ENCODE measurements around the gene TMEM106C. TPM values are rescaled to one million over a fixed set of nuclear protein-coding genes. Genes with fewer than 3 reads are reported as not detected.

TMEM106C gene
- total and polyA plus RNA-seq, 4 donors = 16.2 to 57.8 (median 25.2) TPM

GRCh38 chr12:47993491-47993890, 30.1 kb downstream of the TMEM106C start:
- Histone ChIP-seq H3K4me1 (ENCODE audit: control insufficient read depth in 4 of 4, insufficient read depth in 4 of 4, low read length in 3 of 4) (peaks cover 0 to 17% (median 9%) of the 10 kb centered on the region in 4 donors), H3K4me3 (ENCODE audit: low read depth in 1 of 3, low read length in 3 of 3) (no peak overlapping the region), H3K36me3 (ENCODE audit: control insufficient read depth in 4 of 4, insufficient read depth in 3 of 4, low read depth in 1 of 4, low read length in 3 of 4) (no peaks in the 10 kb centered on the region), H3K27ac (ENCODE audit: low read depth in 1 of 2, low read length in 2 of 2) (no peak overlapping the region), H3K27me3 (ENCODE audit: control insufficient read depth in 4 of 4, insufficient read depth in 4 of 4, low read length in 3 of 4) (no peaks in the 10 kb centered on the region), H3K9ac (ENCODE audit: low read depth in 1 of 2, low read length in 2 of 2) (no peak overlapping the region), H3K9me3 (ENCODE audit: control insufficient read depth in 4 of 4, low read length in 3 of 4) (no peaks in the 10 kb centered on the region)
- no peak for DNase-seq (ENCODE audit: low spot score)
- WGBS = 91% methylated on average over 5 of the region's 5 CpGs
- TF ChIP-seq HNF4A (conservative IDR thresholded peaks at IDR 0.05) (no peak), FOXA1 (IDR thresholded peaks at IDR 0.05) (no peak), GABPA (IDR thresholded peaks at IDR 0.05 in 1 of 2, conservative IDR thresholded peaks at IDR 0.05 in 1 of 2) (no peak), EGR1 (IDR thresholded peaks at IDR 0.05; ENCODE audit: low read depth in 2 of 2) (no peak), FOXA2 (IDR thresholded peaks at IDR 0.05) (no peak), YY1 (IDR thresholded peaks at IDR 0.05) (no peak), SP1 (IDR thresholded peaks at IDR 0.05) (no peak), RAD21 (IDR thresholded peaks at IDR 0.05) (no peak), TAF1 (conservative IDR thresholded peaks at IDR 0.05) (no peak), RXRA (IDR thresholded peaks at IDR 0.05) (no peak), HNF4G (IDR thresholded peaks at IDR 0.05) (no peak), JUND (IDR thresholded peaks at IDR 0.05) (no peak), NR2F2 (IDR thresholded peaks at IDR 0.05) (no peak)
- TF ChIP-seq, protein P1, sequence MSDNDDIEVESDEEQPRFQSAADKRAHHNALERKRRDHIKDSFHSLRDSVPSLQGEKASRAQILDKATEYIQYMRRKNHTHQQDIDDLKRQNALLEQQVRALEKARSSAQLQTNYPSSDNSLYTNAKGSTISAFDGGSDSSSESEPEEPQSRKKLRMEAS (IDR thresholded peaks at IDR 0.05) = no peak
- TF ChIP-seq, protein P2, sequence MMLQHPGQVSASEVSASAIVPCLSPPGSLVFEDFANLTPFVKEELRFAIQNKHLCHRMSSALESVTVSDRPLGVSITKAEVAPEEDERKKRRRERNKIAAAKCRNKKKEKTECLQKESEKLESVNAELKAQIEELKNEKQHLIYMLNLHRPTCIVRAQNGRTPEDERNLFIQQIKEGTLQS (IDR thresholded peaks at IDR 0.05) = no peak
- TF ChIP-seq, protein P3, sequence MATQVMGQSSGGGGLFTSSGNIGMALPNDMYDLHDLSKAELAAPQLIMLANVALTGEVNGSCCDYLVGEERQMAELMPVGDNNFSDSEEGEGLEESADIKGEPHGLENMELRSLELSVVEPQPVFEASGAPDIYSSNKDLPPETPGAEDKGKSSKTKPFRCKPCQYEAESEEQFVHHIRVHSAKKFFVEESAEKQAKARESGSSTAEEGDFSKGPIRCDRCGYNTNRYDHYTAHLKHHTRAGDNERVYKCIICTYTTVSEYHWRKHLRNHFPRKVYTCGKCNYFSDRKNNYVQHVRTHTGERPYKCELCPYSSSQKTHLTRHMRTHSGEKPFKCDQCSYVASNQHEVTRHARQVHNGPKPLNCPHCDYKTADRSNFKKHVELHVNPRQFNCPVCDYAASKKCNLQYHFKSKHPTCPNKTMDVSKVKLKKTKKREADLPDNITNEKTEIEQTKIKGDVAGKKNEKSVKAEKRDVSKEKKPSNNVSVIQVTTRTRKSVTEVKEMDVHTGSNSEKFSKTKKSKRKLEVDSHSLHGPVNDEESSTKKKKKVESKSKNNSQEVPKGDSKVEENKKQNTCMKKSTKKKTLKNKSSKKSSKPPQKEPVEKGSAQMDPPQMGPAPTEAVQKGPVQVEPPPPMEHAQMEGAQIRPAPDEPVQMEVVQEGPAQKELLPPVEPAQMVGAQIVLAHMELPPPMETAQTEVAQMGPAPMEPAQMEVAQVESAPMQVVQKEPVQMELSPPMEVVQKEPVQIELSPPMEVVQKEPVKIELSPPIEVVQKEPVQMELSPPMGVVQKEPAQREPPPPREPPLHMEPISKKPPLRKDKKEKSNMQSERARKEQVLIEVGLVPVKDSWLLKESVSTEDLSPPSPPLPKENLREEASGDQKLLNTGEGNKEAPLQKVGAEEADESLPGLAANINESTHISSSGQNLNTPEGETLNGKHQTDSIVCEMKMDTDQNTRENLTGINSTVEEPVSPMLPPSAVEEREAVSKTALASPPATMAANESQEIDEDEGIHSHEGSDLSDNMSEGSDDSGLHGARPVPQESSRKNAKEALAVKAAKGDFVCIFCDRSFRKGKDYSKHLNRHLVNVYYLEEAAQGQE (IDR thresholded peaks at IDR 0.05) = no peak
- TF ChIP-seq, protein P4, sequence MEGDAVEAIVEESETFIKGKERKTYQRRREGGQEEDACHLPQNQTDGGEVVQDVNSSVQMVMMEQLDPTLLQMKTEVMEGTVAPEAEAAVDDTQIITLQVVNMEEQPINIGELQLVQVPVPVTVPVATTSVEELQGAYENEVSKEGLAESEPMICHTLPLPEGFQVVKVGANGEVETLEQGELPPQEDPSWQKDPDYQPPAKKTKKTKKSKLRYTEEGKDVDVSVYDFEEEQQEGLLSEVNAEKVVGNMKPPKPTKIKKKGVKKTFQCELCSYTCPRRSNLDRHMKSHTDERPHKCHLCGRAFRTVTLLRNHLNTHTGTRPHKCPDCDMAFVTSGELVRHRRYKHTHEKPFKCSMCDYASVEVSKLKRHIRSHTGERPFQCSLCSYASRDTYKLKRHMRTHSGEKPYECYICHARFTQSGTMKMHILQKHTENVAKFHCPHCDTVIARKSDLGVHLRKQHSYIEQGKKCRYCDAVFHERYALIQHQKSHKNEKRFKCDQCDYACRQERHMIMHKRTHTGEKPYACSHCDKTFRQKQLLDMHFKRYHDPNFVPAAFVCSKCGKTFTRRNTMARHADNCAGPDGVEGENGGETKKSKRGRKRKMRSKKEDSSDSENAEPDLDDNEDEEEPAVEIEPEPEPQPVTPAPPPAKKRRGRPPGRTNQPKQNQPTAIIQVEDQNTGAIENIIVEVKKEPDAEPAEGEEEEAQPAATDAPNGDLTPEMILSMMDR (IDR thresholded peaks at IDR 0.05; ENCODE audit: low read depth, low read length, missing input control) = no peak
- TF ChIP-seq, protein P5, sequence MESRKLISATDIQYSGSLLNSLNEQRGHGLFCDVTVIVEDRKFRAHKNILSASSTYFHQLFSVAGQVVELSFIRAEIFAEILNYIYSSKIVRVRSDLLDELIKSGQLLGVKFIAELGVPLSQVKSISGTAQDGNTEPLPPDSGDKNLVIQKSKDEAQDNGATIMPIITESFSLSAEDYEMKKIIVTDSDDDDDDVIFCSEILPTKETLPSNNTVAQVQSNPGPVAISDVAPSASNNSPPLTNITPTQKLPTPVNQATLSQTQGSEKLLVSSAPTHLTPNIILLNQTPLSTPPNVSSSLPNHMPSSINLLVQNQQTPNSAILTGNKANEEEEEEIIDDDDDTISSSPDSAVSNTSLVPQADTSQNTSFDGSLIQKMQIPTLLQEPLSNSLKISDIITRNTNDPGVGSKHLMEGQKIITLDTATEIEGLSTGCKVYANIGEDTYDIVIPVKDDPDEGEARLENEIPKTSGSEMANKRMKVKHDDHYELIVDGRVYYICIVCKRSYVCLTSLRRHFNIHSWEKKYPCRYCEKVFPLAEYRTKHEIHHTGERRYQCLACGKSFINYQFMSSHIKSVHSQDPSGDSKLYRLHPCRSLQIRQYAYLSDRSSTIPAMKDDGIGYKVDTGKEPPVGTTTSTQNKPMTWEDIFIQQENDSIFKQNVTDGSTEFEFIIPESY (IDR thresholded peaks at IDR 0.05) = no peak

Measured in liver (tissue), 9 donors.